WI38 (cell line): ENCODE results near the gene SH3GLB2.

ENCODE experiments used
- H3K4me3 ChIP-seq: 2 replicates; pipeline ENCODE4 v1.5.1; 2011; ENCODE audit warnings: low read depth, mild to moderate bottlenecking, control low read depth, low read length
- CTCF ChIP-seq: IDR thresholded peaks from 2 replicates; pipeline ENCODE4 v1.5.1; 2012; ENCODE audit warnings: low read depth, mild to moderate bottlenecking, control low read depth, low read length

SH3GLB2 gene

DNA sequence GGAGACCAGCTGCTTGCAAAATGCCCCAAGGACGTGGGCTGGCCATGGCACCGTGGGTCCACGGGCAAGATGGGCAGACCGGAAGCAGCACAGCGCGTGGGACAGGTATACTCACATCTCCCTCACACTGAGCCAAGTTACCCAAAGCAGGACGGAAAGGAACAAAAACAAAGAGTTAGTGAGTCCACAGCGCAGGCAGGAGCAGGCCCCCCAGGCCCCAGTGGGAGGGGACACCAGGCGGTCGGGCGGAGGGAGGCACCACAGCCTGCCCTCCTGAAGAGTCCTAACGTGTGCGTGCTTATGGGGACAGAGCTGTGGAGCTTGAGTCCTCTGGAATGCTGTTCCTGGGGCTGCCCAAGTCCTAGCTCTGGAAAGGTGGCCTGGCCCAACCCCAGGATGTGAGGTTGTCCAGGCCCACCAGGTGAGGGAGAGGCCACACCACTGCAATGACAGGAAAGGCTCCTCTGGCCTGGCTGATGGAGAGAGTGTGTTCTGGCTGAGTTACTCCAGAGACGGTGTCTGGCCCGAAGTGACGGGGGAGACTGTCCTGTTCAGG, 15.2 kb downstream of the SH3GLB2 start:
- TF ChIP-seq CTCF, result no peak
- no peak overlapping the region for H3K4me3 ChIP-seq

DNA sequence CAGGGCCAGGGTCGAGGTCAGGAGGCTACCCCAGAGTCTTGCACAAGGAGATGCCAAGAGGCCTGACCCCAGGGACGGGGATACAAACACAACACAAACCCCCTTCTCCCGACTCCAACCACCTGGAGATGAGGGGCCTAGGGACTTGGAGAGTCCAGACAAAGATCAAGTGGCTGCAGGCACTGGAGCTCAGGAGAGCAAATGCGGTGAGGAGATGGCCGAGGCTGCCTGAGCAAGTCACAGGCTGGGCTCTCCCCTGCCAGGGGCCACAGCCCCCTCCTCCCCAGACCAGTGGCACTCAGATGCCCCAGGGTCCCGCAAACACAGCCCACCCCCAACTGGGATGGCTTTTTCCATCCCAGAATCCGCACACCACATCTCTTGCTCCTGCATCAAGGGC, 15.8 kb downstream of the SH3GLB2 start:
- no peak for TF ChIP-seq CTCF
- H3K4me3 ChIP-seq, result no peak overlapping the region

DNA sequence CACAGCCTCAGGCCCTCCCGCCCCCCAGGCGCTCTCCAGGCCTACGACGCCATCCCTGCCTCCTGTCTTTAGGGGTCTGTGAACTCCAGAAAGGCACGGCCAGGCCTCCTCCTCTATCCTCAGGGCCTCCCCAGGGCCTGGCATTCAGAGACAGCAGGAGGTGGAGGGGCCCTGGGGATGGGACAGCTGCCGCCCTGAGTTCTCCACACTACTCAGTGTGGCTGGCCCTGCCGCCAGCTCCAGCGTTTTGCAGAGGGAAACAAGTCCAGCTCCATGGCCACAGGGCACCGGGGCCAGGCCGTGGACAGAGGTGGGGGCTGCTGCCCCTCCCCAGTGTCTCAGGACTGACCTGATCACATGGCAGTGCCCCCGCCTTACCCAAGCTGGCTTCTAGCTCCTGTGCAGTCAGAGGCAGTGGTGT, 16.4 kb downstream of the SH3GLB2 start:
- no peak overlapping the region for H3K4me3 ChIP-seq
- no peak for TF ChIP-seq CTCF

GRCh38 chr9:129011170-129011569, 17.0 kb downstream of the SH3GLB2 start:
- no peak for TF ChIP-seq CTCF
- no peak overlapping the region for H3K4me3 ChIP-seq

GRCh38 chr9:129010267-129010975, 17.7 kb downstream of the SH3GLB2 start:
- no peak for TF ChIP-seq CTCF

GRCh38 chr9:129009584-129010141, 18.5 kb downstream of the SH3GLB2 start:
- no peak for TF ChIP-seq CTCF
- no peak overlapping the region for H3K4me3 ChIP-seq

More at GRCh38 chr9:129010267-129010975, 17.7 kb downstream of the SH3GLB2 start:
- no peak overlapping the region for H3K4me3 ChIP-seq

- no peak overlapping the region for H3K4me3 ChIP-seq
- no peak for TF ChIP-seq CTCF
Observed at GRCh38 chr9:129008986-129009583, 19.0 kb downstream of the SH3GLB2 start.
